Epithelial cell of esophagus (primary cell): ENCODE data around the gene MAX.

Experiments
- DNase-seq: peaks from one replicate; pipeline ENCODE4 v3.0.0; 2010; ENCODE audit warnings: low read depth
- H3K4me3 ChIP-seq: 2 replicates; pipeline ENCODE4 v1.5.1; 2011; ENCODE audit warnings: mild to moderate bottlenecking, low read length, control low read depth
- CTCF ChIP-seq: IDR thresholded peaks from 2 replicates; pipeline ENCODE4 v1.5.1; 2011; ENCODE audit warnings: low read depth, mild to moderate bottlenecking, low read length, control low read depth, inconsistent platforms; ENCODE audit not compliant: insufficient read depth; ENCODE audit errors: missing control alignments

MAX gene

GRCh38 chr14:65128096-65128495 lies 25.8 kb upstream of the MAX start:
- TF ChIP-seq CTCF, result no peak
- no peak overlapping the region for H3K4me3 ChIP-seq
- DNase-seq, result no peak

- no peak for TF ChIP-seq CTCF
- H3K4me3 ChIP-seq, result no peak overlapping the region
- DNase-seq, result no peak
These were observed 15.7 kb upstream of the MAX start for GRCh38 chr14:65117769-65118745.

- TF ChIP-seq CTCF, result no peak
- no peak for DNase-seq
- no peak overlapping the region for H3K4me3 ChIP-seq
These were observed 13.3 kb upstream of the MAX start for GRCh38 chr14:65115615-65116014.

GRCh38 chr14:65110525-65110924 lies 8.2 kb upstream of the MAX start:
- DNase-seq, result no peak
- no peak overlapping the region for H3K4me3 ChIP-seq
- no peak for TF ChIP-seq CTCF

- H3K4me3 ChIP-seq, result no peak overlapping the region
- TF ChIP-seq CTCF, result no peak
- no peak for DNase-seq
These were observed 7.0 kb upstream of the MAX start for GRCh38 chr14:65109357-65109756.

- TF ChIP-seq CTCF, result no peak
- no peak for DNase-seq
- no peak overlapping the region for H3K4me3 ChIP-seq
These were observed 4.9 kb upstream of the MAX start for GRCh38 chr14:65107200-65107599.

GRCh38 chr14:65106736-65107135 lies 4.4 kb upstream of the MAX start:
- DNase-seq, result no peak
- no peak for TF ChIP-seq CTCF
- no peak overlapping the region for H3K4me3 ChIP-seq
